GM18909 (cell line): ENCODE results near the gene CALCA.
A peak's percentile ranks its signal among the peaks of the same experiment; 100 is the strongest.
"Not testable (repeated sequence)": the region's sequence is repeated elsewhere in the genome, so short reads cannot be mapped to it uniquely, and the experiment has no call there.

ENCODE experiments used
- ATAC-seq: cut with Tn5 transposase; IDR thresholded peaks from one replicate; pipeline ENCODE4 v1.9.1; 2021; ENCODE audit warnings: mild to moderate bottlenecking; ENCODE audit not compliant: unreplicated experiment, poor library complexity

CALCA gene

GRCh38 chr11:14971865-14972580 is at the start of gene CALCA:
TSS of gene CALCA (minus strand) at chr11:14972351. CDS start at chr11:14971192, 1,159 bp downstream.
- no peak for ATAC-seq

DNA sequence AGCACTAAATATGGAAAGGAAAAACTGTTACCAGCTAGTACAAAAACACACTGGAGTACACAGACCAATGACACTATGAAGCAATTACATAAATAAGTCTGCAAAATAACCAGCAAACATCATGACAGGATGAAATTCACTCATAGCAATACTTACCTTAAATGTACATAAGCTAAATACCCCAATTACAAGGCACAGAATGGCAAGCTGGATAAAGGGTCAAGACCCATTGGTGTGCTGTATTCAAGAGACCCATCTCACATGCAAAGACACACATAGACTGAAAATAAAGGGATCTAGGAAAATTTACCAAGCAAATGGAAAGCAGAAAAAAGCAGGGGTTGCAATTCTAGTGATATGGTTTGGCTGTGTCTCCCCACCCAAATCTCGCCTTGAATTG is 44.0 kb upstream of the CALCA start:
- ATAC-seq: no peak

GRCh38 chr11:15011776-15012345 is 39.7 kb upstream of the CALCA start:
- ATAC-seq: no peak

DNA sequence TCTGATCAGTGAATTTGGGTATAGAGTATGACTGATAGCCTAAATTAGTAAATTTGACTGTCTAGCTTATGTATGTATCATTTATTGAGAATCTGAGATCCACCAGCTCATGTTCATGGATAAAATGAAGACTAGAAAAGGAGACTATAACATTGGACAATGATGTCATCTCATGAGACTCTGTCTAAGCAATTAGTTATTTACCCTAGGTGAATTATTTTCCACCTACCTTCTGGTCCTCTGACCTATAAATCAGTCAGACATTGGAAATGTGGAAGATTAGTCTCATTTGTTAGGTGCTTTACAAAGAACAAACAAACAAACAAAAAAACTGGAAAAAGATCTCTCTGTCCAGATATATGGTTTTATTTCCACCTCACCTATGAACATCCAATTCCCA is 38.7 kb upstream of the CALCA start:
- ATAC-seq: no peak

GRCh38 chr11:15006139-15006759 is 34.1 kb upstream of the CALCA start:
- peak; percentile 73 for ATAC-seq

- not testable (repeated sequence) for ATAC-seq
These were observed 16.0 kb upstream of the CALCA start for GRCh38 chr11:14988133-14988532.

- no peak for ATAC-seq
These were observed 9.4 kb upstream of the CALCA start for GRCh38 chr11:14981507-14981906.

- ATAC-seq: no peak
These were observed 8.7 kb upstream of the CALCA start for GRCh38 chr11:14980854-14981253.

DNA sequence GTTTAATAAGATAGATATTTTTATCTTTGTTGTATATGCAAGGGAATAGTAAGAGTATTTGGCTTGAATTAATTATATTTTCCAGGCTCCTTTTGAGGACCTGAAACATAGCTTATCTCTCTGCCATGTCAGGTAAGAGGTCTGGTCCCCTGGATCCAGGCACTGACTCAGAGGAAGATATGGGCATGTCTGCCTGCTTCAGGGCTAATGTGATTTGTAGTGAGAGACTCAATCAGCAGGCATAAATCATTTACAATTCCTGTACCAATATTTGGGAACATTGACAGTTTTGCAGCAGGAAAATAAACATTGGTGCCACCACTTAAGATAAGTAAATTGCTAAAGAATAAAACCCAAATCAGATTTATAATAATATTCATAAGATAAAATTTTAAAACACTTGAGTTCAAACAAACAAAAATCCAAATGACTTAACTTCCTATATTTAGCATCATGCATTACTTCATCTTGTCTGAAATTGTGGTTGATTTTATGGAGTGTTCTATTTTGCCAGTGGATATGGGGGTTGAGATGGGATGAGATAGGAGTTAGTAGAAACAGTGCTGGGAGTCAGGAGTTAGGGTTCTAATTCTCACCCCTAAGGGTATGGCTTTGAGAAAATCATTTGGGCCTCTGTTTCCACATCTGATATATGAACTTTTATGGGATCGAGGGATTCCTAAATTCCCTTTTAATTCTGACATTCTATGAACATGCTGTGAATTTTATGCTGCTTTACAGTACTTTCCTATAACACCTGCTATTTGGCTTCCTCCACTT is 5.1 kb upstream of the CALCA start:
- no peak for ATAC-seq

DNA sequence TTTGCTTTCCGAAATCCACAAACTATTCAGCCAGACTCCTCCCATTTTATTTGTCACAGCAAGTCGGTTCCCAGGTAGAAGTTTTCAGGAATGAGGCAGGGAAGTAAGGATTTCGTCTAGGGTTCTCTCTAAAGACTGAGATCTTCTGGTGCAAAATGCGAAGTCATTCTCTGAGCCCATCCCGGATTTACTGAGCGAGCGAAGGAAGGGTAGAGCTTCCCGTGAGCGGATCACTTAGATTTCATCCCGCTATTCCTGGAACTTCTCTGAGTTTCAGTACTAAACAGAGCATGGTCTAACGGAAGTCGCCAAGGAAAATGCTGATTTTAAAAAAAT is 3.1 kb upstream of the CALCA start:
- no peak for ATAC-seq

DNA sequence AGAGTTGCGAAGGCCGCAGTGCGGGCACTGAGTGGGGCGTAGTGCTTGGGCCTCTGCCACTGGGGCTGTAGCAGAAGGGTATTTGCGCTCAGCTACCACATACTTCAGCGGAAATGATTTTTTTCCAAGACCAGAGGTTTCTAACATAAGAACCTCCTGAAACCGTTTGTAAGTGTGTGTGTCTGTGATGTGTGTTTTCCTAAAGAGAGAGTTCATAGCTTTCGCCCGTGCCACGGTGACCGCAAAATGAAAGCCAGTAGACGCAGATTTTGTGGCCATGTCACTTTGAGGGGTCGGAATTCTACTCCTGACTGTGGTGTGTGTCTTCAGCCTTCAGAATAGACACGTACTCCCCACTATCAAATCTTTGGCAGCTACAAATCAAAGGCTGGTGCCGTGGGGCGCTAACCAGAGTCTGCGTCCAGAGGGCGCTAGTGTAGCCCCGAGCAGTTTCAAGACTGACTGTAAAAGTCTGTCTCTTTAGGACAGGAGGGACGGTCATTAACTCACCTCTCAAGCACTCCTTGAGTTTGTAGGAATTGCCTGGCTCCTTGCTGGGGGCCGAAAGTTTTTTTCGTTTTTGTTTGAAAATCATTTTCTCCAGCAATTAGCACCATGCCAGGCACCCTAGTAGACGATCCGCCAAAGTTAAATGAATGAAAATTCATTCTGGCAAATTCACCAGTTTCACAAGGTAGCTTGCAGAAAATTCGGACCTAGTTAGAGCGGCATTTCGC is 2.5 kb upstream of the CALCA start:
- peak; percentile 70 for ATAC-seq

DNA sequence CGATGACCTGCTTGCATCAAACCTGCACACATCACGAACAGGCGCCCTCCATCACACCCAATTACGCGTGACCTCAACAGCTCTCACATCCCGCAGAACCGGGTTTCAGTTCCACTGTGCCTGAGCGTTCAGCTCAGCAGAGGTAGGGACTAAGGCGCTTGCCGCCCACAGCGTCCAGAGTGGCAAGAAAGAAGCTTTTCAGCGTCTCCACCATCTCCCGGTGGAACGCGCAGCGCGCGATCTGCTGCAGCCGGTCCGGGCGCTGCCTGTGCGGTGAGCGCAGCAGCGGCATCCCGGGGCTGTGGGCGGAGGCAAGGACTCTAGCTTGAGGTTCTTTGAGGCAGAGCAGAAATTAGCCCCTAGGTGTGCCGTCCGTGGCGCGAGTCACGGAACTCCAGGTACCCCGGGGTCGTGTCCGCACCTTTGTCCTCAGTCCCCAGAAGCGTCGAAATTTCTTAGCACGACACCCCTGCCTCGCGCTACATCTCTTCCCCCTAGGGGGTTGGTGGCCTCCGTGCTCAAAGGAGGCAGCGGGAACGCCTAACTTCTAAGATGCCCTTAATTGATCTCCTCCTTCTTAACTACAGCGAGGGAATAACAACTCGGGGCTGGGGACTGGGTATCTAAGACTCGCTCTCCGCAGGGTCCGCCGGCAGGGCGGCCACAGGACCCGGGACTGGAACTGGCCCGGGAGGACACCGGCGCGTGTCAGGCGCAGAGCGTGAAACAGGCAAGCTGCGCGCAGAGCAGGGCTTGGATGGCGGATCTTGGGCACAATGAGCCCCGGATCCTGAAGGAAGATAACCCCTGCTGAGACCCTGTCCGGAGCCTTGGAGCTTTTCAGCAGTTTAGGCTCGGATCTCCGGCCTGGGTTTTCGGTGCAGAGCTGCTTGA is 1.7 kb upstream of the CALCA start:
- peak; percentile 55 for ATAC-seq

GRCh38 chr11:14972581-14973495 is 687 bp upstream of the CALCA start:
- peak; percentile 9 for ATAC-seq

- ATAC-seq: peak; percentile 56
These were observed 2.2 kb downstream of the CALCA start for GRCh38 chr11:14969901-14970323.

DNA sequence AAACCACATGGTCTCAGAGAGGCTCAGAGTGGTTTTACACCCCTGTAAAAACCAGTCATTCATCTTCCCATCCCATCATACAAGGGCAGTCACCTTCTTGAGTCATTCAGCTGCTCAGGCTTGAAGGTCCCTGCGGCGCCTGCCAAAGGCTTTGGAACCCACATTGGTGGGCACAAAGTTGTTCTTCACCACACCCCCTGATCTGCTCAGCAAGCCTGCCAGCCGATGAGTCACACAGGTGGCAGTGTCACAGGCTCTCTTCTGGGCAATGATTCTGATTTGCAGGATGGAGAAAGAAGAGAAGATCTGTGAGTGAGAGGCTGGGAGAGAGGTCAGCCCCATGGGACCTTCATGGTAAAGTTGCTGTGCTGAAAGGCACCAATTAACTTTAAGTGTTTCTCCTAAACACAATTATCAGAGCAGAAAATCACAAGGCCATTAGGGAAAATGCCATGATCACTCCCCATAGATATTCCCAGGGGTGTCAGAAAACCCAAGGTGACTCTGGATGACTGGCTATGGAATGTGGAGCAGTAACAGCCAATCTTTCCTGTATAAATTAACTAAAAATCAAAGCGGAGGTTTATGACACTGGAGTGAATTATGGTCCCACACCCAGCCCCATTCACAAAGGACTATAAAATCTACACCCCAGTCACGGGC is 4.4 kb downstream of the CALCA start:
- ATAC-seq: no peak

DNA sequence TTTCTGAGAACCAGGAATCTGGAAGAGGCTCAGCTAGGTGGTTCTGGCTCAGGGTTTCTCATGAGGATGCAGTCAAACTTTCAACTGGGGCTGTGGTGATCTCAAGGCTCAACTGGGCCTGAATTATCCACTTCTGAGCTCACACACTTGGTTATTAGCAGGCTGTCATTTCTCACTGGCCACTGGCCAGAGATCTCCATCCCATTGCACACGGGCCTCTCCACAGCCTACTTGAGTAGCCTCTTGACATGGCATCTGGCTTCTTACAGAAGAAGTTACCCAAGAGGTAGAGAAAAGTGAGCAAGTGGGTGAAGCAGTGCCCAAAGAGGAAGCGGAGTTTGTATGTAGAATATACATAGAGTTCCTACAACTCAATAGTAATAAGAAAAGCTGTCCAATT is 16.0 kb downstream of the CALCA start:
- ATAC-seq: no peak

DNA sequence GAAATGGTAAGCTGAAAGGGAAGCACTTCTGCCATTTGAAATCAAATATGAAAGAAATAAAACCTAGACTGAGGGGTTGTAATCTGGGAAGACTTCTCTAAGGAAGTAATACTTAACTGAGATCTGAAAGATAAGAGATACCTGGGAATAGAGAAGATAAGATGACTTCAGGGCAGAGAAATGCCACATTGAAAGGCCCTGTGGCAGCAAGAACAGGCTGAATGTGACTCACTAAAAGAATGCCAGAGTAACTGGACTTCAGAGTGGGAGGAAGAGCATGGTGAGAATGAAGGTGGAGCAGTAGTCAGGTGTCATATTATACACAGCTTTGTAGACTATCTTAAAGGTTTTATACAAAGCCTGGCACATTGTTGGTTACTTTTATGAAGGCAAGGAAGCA is 17.6 kb downstream of the CALCA start:
- ATAC-seq: no peak

- no peak for ATAC-seq
These were observed 18.2 kb downstream of the CALCA start for GRCh38 chr11:14953904-14954303.
